ENCODE results near the gene KCNN3. TPM values are rescaled to one million over a fixed set of nuclear protein-coding genes. Genes with fewer than 3 reads are reported as not detected.

Gene KCNN3
- total RNA-seq, 3 donors from 2014 or later (not counting 1 experiment from before 2014, with no cell fraction given) = 0.05 to 0.95 TPM; not detected in 1

DNA sequence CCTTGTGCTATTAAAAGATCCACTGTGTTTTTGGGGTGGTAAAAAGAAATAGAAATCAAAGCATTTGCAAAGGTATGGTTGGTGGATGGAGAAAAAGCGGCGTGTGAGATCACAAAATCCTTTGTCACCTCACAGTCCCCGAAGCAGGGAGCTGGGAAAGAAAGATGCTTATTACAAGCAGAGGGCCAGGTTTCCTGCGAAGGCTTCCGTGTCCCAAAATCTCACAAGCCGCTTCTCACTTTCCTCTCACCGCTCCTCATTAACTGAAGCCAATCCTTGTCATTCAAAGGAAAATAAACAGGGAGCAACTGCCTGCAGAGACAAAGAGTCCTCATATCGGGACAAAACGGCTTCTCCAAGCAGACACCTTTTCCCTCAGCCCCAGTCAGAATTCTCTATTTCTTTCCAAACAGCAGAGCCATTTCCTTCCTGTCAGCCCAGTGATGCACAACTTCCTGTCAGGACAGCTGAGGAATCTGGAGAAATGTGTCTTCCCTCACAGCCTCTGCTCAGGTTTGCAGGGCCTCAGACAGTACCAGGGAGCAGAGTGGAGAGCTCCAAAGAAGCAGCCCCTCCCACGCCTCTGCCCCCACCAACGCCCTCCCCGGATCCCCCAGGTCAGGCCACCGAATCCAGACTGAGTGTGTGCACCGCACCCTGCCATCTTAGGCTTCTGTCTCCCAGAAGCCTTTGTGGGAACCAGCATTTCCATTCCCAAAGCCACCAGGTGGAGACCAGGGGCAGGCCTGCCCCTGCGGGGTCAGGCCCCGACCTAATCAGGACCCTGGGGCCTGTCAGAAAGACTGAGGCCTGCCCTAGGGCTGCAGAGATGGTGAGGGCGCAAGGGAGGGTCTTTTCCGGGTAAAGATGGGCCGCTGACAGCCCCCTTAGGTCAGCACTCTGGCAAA is 29.6 kb downstream of the KCNN3 start:
- Histone ChIP-seq H3K27me3 (ENCODE audit: control insufficient read depth, insufficient read depth, low read length) (no peaks in the 10 kb centered on the region), H3K36me3 (ENCODE audit: control insufficient read depth, insufficient read depth, low read length) (no peaks in the 10 kb centered on the region), H3K9me3 (ENCODE audit: control insufficient read depth, insufficient read depth, low read length) (no peaks in the 10 kb centered on the region), H3K4me3 (ENCODE audit: low read length) (no peak overlapping the region), H3K4me1 (ENCODE audit: control insufficient read depth, insufficient read depth, low read length) (no peaks in the 10 kb centered on the region), H3K27ac (ENCODE audit: low read length) (no peak overlapping the region)
- H3K4me3 Mint-ChIP-seq = no peak overlapping the region
- intact Hi-C loops (cut with micrococcal nuclease) = no loop called here
- peaks cover 0 to 3% of the 10 kb centered on the region in 2 donors for H3K27me3 Mint-ChIP-seq (ENCODE audit: low read depth in 2 of 2)
- H3K27ac Mint-ChIP-seq = no peak overlapping the region
- no peaks in the 10 kb centered on the region for H3K36me3 Mint-ChIP-seq
- TF ChIP-seq, protein P1, sequence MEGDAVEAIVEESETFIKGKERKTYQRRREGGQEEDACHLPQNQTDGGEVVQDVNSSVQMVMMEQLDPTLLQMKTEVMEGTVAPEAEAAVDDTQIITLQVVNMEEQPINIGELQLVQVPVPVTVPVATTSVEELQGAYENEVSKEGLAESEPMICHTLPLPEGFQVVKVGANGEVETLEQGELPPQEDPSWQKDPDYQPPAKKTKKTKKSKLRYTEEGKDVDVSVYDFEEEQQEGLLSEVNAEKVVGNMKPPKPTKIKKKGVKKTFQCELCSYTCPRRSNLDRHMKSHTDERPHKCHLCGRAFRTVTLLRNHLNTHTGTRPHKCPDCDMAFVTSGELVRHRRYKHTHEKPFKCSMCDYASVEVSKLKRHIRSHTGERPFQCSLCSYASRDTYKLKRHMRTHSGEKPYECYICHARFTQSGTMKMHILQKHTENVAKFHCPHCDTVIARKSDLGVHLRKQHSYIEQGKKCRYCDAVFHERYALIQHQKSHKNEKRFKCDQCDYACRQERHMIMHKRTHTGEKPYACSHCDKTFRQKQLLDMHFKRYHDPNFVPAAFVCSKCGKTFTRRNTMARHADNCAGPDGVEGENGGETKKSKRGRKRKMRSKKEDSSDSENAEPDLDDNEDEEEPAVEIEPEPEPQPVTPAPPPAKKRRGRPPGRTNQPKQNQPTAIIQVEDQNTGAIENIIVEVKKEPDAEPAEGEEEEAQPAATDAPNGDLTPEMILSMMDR (IDR thresholded peaks at IDR 0.05) = no peak
- ATAC-seq (no peak), DNase-seq (no peak)
- H3K4me1 Mint-ChIP-seq = no peaks in the 10 kb centered on the region
- 83% methylated on average over 19 of the region's 19 CpGs for WGBS (ENCODE audit: insufficient coverage)
- no peaks in the 10 kb centered on the region for H3K9me3 Mint-ChIP-seq

DNA sequence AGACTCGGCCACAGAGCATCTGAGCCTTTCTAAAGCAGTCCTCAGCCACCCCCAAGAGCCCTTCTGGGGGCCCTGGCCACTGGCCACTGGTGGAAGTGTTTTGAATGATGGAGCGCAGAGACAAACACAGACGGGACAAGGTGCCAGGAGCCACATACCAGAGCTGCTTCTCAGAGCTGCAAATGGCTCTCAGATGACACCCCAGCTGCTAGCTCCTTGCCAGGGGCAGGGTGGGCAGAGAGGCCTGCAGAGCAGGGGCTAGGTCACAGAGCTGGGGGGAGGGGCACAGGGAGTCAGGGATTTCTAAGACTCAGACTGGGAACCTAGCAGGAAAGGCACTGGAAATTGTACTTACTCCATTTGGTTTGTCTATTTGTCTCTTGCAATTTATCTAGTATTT is 30.4 kb downstream of the KCNN3 start:
- no peak overlapping the region for H3K4me3 ChIP-seq (ENCODE audit: low read length)
- Mint-ChIP-seq H3K4me1 (no peaks in the 10 kb centered on the region), H3K4me3 (no peak overlapping the region), H3K9me3 (no peaks in the 10 kb centered on the region), H3K27me3 (ENCODE audit: low read depth in 2 of 2) (peaks cover 2 to 3% of the 10 kb centered on the region in 2 donors), H3K36me3 (no peaks in the 10 kb centered on the region), H3K27ac (no peak overlapping the region)
- intact Hi-C loops (cut with micrococcal nuclease) = no loop called here
- TF ChIP-seq, protein P1 (IDR thresholded peaks at IDR 0.05) = no peak
- H3K36me3 ChIP-seq (ENCODE audit: control insufficient read depth, insufficient read depth, low read length) = no peaks in the 10 kb centered on the region
- no peak for ATAC-seq
- no peaks in the 10 kb centered on the region for H3K9me3 ChIP-seq (ENCODE audit: control insufficient read depth, insufficient read depth, low read length)
- no peak for DNase-seq
- no peak overlapping the region for H3K27ac ChIP-seq (ENCODE audit: low read length)
- WGBS (ENCODE audit: insufficient coverage) = 89% methylated on average over 3 of the region's 3 CpGs
- H3K27me3 ChIP-seq (ENCODE audit: control insufficient read depth, insufficient read depth, low read length) = no peaks in the 10 kb centered on the region
- no peaks in the 10 kb centered on the region for H3K4me1 ChIP-seq (ENCODE audit: control insufficient read depth, insufficient read depth, low read length)

DNA sequence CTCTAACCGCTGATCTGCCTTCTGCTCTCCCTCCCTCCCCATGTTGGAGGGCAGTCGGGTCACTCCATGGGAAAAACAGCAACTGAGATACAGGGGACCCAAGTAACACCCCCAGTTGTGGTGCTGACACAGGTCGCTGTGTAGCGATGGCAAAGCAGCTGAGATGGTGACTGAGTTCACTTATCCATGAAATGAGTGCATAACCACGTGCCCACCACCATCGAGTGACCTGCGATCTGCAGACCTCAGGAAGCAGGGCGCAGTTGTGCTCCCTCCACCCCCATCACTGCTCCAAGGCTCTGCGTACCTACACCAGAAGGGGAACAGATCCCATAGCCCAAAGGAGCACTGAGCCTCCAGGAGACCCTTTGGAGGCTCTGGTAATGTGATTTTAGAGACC is 31.1 kb downstream of the KCNN3 start:
- DNase-seq (no peak), ATAC-seq (no peak)
- Mint-ChIP-seq H3K4me3 (no peak overlapping the region), H3K4me1 (no peaks in the 10 kb centered on the region), H3K27me3 (ENCODE audit: low read depth in 2 of 2) (peaks cover 3 to 7% of the 10 kb centered on the region in 2 donors), H3K9me3 (no peaks in the 10 kb centered on the region), H3K27ac (no peak overlapping the region), H3K36me3 (no peaks in the 10 kb centered on the region)
- WGBS (ENCODE audit: insufficient coverage) = 85% methylated on average over 9 of the region's 9 CpGs
- TF ChIP-seq, protein P1 (IDR thresholded peaks at IDR 0.05) = no peak
- intact Hi-C loops (cut with micrococcal nuclease) = no loop called here
- no peaks in the 10 kb centered on the region for H3K27me3 ChIP-seq (ENCODE audit: control insufficient read depth, insufficient read depth, low read length)
- H3K9me3 ChIP-seq (ENCODE audit: control insufficient read depth, insufficient read depth, low read length) = no peaks in the 10 kb centered on the region
- no peak overlapping the region for H3K27ac ChIP-seq (ENCODE audit: low read length)
- H3K4me3 ChIP-seq (ENCODE audit: low read length) = no peak overlapping the region
- H3K36me3 ChIP-seq (ENCODE audit: control insufficient read depth, insufficient read depth, low read length) = no peaks in the 10 kb centered on the region
- no peaks in the 10 kb centered on the region for H3K4me1 ChIP-seq (ENCODE audit: control insufficient read depth, insufficient read depth, low read length)
